GM10248 (cell line): ENCODE data around the gene DLGAP1.

Experiments
- CTCF ChIA-PET: fragments of 300-600 bp; sonication (Branson Sonifier 250); formaldehyde crosslinking; extraction: SDS; loops from one replicate; lab custom pipeline; 2021; ENCODE audit warnings: antibody characterized with exemption; lab: Yijun Ruan, JAX
- POLR2A ChIA-PET: fragments of 350-650 bp; sonication (Branson Sonifier 250); formaldehyde crosslinking; extraction: SDS; loops from one replicate; lab custom pipeline; 2020; ENCODE audit warnings: antibody characterized with exemption; lab: Yijun Ruan, JAX
- DNase-seq: peaks from one replicate; pipeline ENCODE4 v3.0.0; 2012; ENCODE audit errors: extremely low spot score
- TF ChIP-seq, protein P1 (sequence below): IDR thresholded peaks from 2 replicates; pipeline ENCODE4 v1.5.1; 2012; ENCODE audit warnings: mild to moderate bottlenecking, low read depth; ENCODE audit errors: extremely low read depth, missing control alignments, control extremely low read depth

Gene DLGAP1

GRCh38 chr18:4248686-4249085 is 206.4 kb downstream of the DLGAP1 start:
- TF ChIP-seq, protein P1, sequence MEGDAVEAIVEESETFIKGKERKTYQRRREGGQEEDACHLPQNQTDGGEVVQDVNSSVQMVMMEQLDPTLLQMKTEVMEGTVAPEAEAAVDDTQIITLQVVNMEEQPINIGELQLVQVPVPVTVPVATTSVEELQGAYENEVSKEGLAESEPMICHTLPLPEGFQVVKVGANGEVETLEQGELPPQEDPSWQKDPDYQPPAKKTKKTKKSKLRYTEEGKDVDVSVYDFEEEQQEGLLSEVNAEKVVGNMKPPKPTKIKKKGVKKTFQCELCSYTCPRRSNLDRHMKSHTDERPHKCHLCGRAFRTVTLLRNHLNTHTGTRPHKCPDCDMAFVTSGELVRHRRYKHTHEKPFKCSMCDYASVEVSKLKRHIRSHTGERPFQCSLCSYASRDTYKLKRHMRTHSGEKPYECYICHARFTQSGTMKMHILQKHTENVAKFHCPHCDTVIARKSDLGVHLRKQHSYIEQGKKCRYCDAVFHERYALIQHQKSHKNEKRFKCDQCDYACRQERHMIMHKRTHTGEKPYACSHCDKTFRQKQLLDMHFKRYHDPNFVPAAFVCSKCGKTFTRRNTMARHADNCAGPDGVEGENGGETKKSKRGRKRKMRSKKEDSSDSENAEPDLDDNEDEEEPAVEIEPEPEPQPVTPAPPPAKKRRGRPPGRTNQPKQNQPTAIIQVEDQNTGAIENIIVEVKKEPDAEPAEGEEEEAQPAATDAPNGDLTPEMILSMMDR, result no peak
- CTCF ChIA-PET, result no interaction called here
- no peak for DNase-seq
- POLR2A ChIA-PET, result no interaction called here

GRCh38 chr18:4246374-4246773 is 208.7 kb downstream of the DLGAP1 start:
- no peak for DNase-seq
- TF ChIP-seq, protein P1, result no peak
- POLR2A ChIA-PET, result no interaction called here
- CTCF ChIA-PET, result no interaction called here

DNA sequence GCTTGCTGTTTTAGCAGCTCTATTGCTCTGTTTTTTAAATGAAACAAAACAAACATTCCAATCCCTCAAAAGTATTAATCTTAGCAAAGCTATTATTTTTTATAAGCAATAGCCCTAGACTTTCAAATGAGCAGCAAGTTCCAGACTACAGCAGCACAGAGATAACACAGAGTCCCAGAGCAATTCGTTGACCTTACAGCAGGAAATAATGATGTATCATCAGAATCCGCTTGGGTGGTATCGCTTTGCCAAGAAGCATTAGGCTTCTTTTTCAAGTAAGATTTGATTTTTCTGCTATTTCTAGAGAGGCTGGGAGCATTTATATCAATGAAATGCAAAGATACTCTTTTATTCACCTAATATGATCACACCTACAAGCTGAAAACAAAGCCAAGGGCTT is 209.7 kb downstream of the DLGAP1 start:
- POLR2A ChIA-PET, result no interaction called here
- no peak for DNase-seq
- CTCF ChIA-PET, result interaction anchor here (0.9 kb wide), 1 partner anchor 16 kb away, joined by 3 read pairs; no protein-coding TSS in a partner anchor
- TF ChIP-seq, protein P1, result no peak

- TF ChIP-seq, protein P1, result no peak
- DNase-seq, result no peak
- ChIA-PET POLR2A (no interaction called here), CTCF (no interaction called here)
Observed at GRCh38 chr18:4242431-4243161, 212.5 kb downstream of the DLGAP1 start.

GRCh38 chr18:4241090-4241617 is 214.0 kb downstream of the DLGAP1 start:
- TF ChIP-seq, protein P1, result no peak
- ChIA-PET CTCF (no interaction called here), POLR2A (no interaction called here)
- DNase-seq, result no peak

GRCh38 chr18:4238966-4239365 is 216.1 kb downstream of the DLGAP1 start:
- DNase-seq, result no peak
- CTCF ChIA-PET, result interaction anchor here (1.0 to 2.9 kb wide), 3 partner anchors 12 to 28 kb away, joined by 3 to 7 read pairs (median 3); no protein-coding TSS in a partner anchor
- POLR2A ChIA-PET, result no interaction called here
- TF ChIP-seq, protein P1, result no peak
